GM12878 (cell line): Measurements from ENCODE around the gene HOXD13. TPM values are rescaled to one million over a fixed set of nuclear protein-coding genes. Genes with fewer than 3 reads are reported as not detected.

Experiments
- ATAC-seq: fragments of 200-7000 bp; cut with Tn5 transposase; 3 replicates; pipeline ENCODE4 v1.9.1; 2020; ENCODE audit warnings: mild to moderate bottlenecking, moderate library complexity
- BruUV-seq: library from RNA; stranded (reverse); fragments of 400-500 nt; replicated peaks from 2 replicates; lab custom pipeline; 2021; lab: Mats Ljungman, UMichigan
- CTCF ChIA-PET: fragments of 300-600 bp; sonication (Branson Sonifier 250); formaldehyde crosslinking; extraction: SDS; loops from one replicate; lab custom pipeline; 2021; ENCODE audit warnings: inconsistent platforms; lab: Yijun Ruan, JAX
- POLR2A ChIA-PET: fragments of 350-600 bp; formaldehyde crosslinking; extraction: SDS; loops from one replicate; lab custom pipeline; 2021; ENCODE audit warnings: inconsistent platforms; lab: Charles Lee
- RAD21 ChIA-PET: fragments of 300-600 bp; sonication (Branson Sonifier 250); formaldehyde crosslinking; loops from one replicate; lab custom pipeline; 2023; ENCODE audit warnings: antibody characterized with exemption; ENCODE audit not compliant: unreplicated experiment; lab: Charles Lee
- SMC1A ChIA-PET: fragments of 300-600 bp; sonication (Branson Sonifier 250); formaldehyde crosslinking; loops from one replicate; lab custom pipeline; 2023; ENCODE audit not compliant: unreplicated experiment, uncharacterized antibody; lab: Charles Lee
- DNase-seq: peaks from one replicate; pipeline ENCODE4 v3.0.0-alpha.2; 2011; ENCODE audit warnings: low read depth, low spot score
- FAIRE-seq: peaks from 3 replicates; lab custom pipeline; 2011; peaks lifted over from hg19 to GRCh38; lab: Jason Lieb, UNC
- H2AFZ ChIP-seq: 2 replicates; pipeline ENCODE4 v1.6.0; 2011; ENCODE audit warnings: low read depth, low read length, control low read depth; ENCODE audit not compliant: control insufficient read depth
- H3K27ac ChIP-seq: 2 replicates; pipeline ENCODE4 v1.5.1; 2011; ENCODE audit warnings: control low read depth; ENCODE audit not compliant: control insufficient read depth, insufficient read depth
- H3K27me3 ChIP-seq, 2 experiments: replicated peaks in 1 of 2; 2 replicates each; pipeline versions ENCODE4 v1.6.0 to v1.6.1; 2011; ENCODE audit warnings: low read length in 1 of 2; ENCODE audit not compliant: control insufficient read depth in 2 of 2, insufficient read depth in 2 of 2
- H3K36me3 ChIP-seq, 2 experiments: 2 replicates each; pipeline ENCODE4 v1.5.1; 2011; ENCODE audit warnings: low read length in 1 of 2; ENCODE audit not compliant: control insufficient read depth in 2 of 2, insufficient read depth in 2 of 2
- H3K4me1 ChIP-seq: 2 replicates; pipeline ENCODE4 v1.6.1; 2011; ENCODE audit warnings: mild to moderate bottlenecking, low read length, moderate library complexity, mixed read lengths; ENCODE audit not compliant: control insufficient read depth, insufficient read depth
- H3K4me2 ChIP-seq: 2 replicates; pipeline ENCODE4 v1.6.0; 2011; ENCODE audit warnings: control low read depth; ENCODE audit not compliant: control insufficient read depth, insufficient read depth
- H3K4me3 ChIP-seq: fragments of 200-600 bp; sonication (generic); 2 replicates; pipeline ENCODE4 v1.5.1; 2016
- H3K79me2 ChIP-seq: 2 replicates; pipeline ENCODE4 v1.6.0; 2011; ENCODE audit warnings: low read length; ENCODE audit not compliant: control insufficient read depth, insufficient read depth
- H3K9ac ChIP-seq: 2 replicates; pipeline ENCODE4 v1.8.0; 2011; ENCODE audit warnings: low read length, control low read depth, mixed read lengths; ENCODE audit not compliant: control insufficient read depth, insufficient read depth
- H3K9me3 ChIP-seq: replicated peaks from 3 replicates; pipeline ENCODE4 v1.5.1; 2011; ENCODE audit warnings: mild to moderate bottlenecking, low read length; ENCODE audit not compliant: control insufficient read depth, insufficient read depth
- H4K20me1 ChIP-seq: 2 replicates; pipeline ENCODE4 v1.6.0; 2011; ENCODE audit not compliant: control insufficient read depth, insufficient read depth
- CHD2 ChIP-seq: IDR thresholded peaks from 2 replicates; pipeline ENCODE4 v1.6.1; 2011; ENCODE audit warnings: low read depth, low read length, improper control_type of control experiment, borderline replicate concordance
- CREB1 ChIP-seq: IDR thresholded peaks from 2 replicates; pipeline ENCODE4 v1.6.1; 2012; ENCODE audit warnings: low read depth, mild to moderate bottlenecking, inconsistent platforms
- GATAD2B ChIP-seq: fragments of 450-650 bp; conservative IDR thresholded peaks from 2 replicates; pipeline ENCODE4 v1.6.1; 2017; ENCODE audit warnings: low read depth, mild to moderate bottlenecking, moderate library complexity
- MEF2B ChIP-seq: fragments of 450-650 bp; IDR thresholded peaks from 2 replicates; pipeline ENCODE4 v1.6.1; 2018; ENCODE audit warnings: mild to moderate bottlenecking, moderate library complexity; ENCODE audit not compliant: partially characterized antibody, poor library complexity, severe bottlenecking
- NR2F1 ChIP-seq: fragments of 450-650 bp; conservative IDR thresholded peaks from 2 replicates; pipeline ENCODE4 v1.6.1; 2017; ENCODE audit warnings: mild to moderate bottlenecking
- RAD51 ChIP-seq: fragments of 450-650 bp; IDR thresholded peaks from 2 replicates; pipeline ENCODE4 v1.6.1; 2016; ENCODE audit warnings: moderate library complexity, mild to moderate bottlenecking, inconsistent platforms
- SMAD1 ChIP-seq: fragments of 450-650 bp; IDR thresholded peaks from 2 replicates; pipeline ENCODE4 v1.6.1; 2018; ENCODE audit warnings: mild to moderate bottlenecking, low read depth; ENCODE audit not compliant: partially characterized antibody
- SMAD5 ChIP-seq: IDR thresholded peaks from 2 replicates; pipeline ENCODE4 v1.6.1; 2016; ENCODE audit warnings: antibody characterized with exemption, low read depth
- TCF3 ChIP-seq: IDR thresholded peaks from 2 replicates; pipeline ENCODE4 v1.6.1; 2012; ENCODE audit warnings: low read depth, mild to moderate bottlenecking, low read length, borderline replicate concordance; ENCODE audit not compliant: insufficient read depth
- USF2 ChIP-seq: IDR thresholded peaks from 2 replicates; pipeline ENCODE4 v1.6.1; 2011; ENCODE audit warnings: low read depth, low read length, improper control_type of control experiment, borderline replicate concordance
- ZNF274 ChIP-seq: IDR thresholded peaks from one replicate; pipeline ENCODE4 v1.8.0; 2011; ENCODE audit not compliant: insufficient read length, insufficient read depth
- ZZZ3 ChIP-seq: IDR thresholded peaks from 2 replicates; pipeline ENCODE4 v1.6.1; 2011; ENCODE audit warnings: low read depth; ENCODE audit not compliant: control insufficient read depth, insufficient read length
- WGBS: methylation state at CpG from one replicate; pipeline ENCODE4 v1.1.6; 2016; ENCODE audit warnings: low lambda C conversion rate; ENCODE audit not compliant: insufficient replicate concordance, insufficient coverage; ENCODE audit errors: missing lambda C conversion rate; 5-methylcytosine and 5-hydroxymethylcytosine counted together
- in situ Hi-C: fragments of 300-500 bp; cut with MboI; formaldehyde crosslinking; loops from 9 replicates; pipeline ENCODE4 v1.14.3; 2018; ENCODE audit warnings: mixed read lengths
- intact Hi-C: fragments of 100-400 bp; cut with micrococcal nuclease; formaldehyde crosslinking; loops from one replicate; pipeline ENCODE4 v1.14.2; 2022; ENCODE audit not compliant: unreplicated experiment
- polyA plus RNA-seq, 11 experiments: library from polyadenylated mRNA; depleted of rRNA in 4 of 11; unstranded in 6 of 11; stranded (reverse) in 5 of 11; fragments of >200 nt; fragmentation: Nextera tagmentation in 4 of 11; fragmentation: Illumina TruSeq in 1 of 11; extraction: Ambion mirVana in 4 of 11; extraction: Trizol in 1 of 11; gene quantifications; 1 replicate in 1 of 11; 2 replicates in 10 of 11; pipeline versions ENCODE4 v1.2.1 to v1.2.3, GENCODE V29; 2011 to 2016; ENCODE audit warnings: inconsistent platforms in 2 of 11, missing spikeins in 2 of 11, low read depth in 1 of 11
- total RNA-seq, 4 experiments: library from RNA; depleted of rRNA in 3 of 4; stranded (reverse); fragments of >200 nt in 3 of 4; fragmentation: Illumina TruSeq in 1 of 4; extraction: Trizol in 1 of 4; gene quantifications; 2 replicates each; pipeline versions ENCODE4 v1.2.1 to v1.2.3, GENCODE V29; 2013 to 2021
- TF ChIP-seq, protein P1 (sequence below): IDR thresholded peaks from 2 replicates; pipeline ENCODE4 v1.6.1; 2011; ENCODE audit warnings: mild to moderate bottlenecking, low read depth, low read length, moderate library complexity; ENCODE audit not compliant: insufficient replicate concordance
- TF ChIP-seq, protein P2 (sequence below): IDR thresholded peaks from 2 replicates; pipeline ENCODE4 v1.6.1; 2011; ENCODE audit warnings: borderline replicate concordance, low read depth, mild to moderate bottlenecking, moderate library complexity, mixed read lengths, low read length; ENCODE audit not compliant: insufficient read depth; ENCODE audit errors: extremely low read length

HOXD13 gene
- total and polyA plus RNA-seq, 10 of the 15 experiments (the other 5 are each of a cell fraction or from before 2014, with no cell fraction given) = not detected

- DNase-seq (no peak), ATAC-seq (no peak), FAIRE-seq (no peak)
- Histone ChIP-seq H3K4me2 (no peak within 1 kb of the TSS), H4K20me1 (no peaks in the 10 kb centered on the region), H3K4me1 (no peaks in the 10 kb centered on the region), H3K4me3 (no peak within 1 kb of the TSS), H2AFZ (no peak within 1 kb of the TSS), H3K9me3 (peaks cover 1% of the 10 kb centered on the region; the same call in 2 of the 3 replicates), H3K9ac (no peak within 1 kb of the TSS), H3K36me3 (no peaks in the 10 kb centered on the region), H3K79me2 (no peaks in the 10 kb centered on the region), H3K27ac (no peak within 1 kb of the TSS)
- POLR2A ChIA-PET = no interaction called here
- RAD21 ChIA-PET = interaction anchor here (2.6 to 3.7 kb wide), 2 partner anchors 325 to 1020 kb away, joined by 17 to 19 read pairs; no protein-coding TSS in a partner anchor
- SMC1A ChIA-PET = interaction anchor here (0.9 kb wide), 1 partner anchor 523 kb away, joined by 3 read pairs; no protein-coding TSS in a partner anchor
- in situ Hi-C loops = loop anchor here (5.0 to 25.0 kb wide), 4 partner anchors 508 to 1208 kb away; no protein-coding TSS in a partner anchor
- intact Hi-C loops = loop anchor here (5.0 kb wide), 2 partner anchors 688 to 1033 kb away; no protein-coding TSS in a partner anchor
- 61% methylated on average over 51 of the region's 64 CpGs for WGBS
- BruUV-seq = no TSS peak
- CTCF ChIA-PET = interaction anchor here (3.1 to 4.3 kb wide), 3 partner anchors 326 to 1020 kb away, joined by 36 to 44 read pairs (median 40); no protein-coding TSS in a partner anchor
- TF ChIP-seq MEF2B = no peak
- no peak for TF ChIP-seq GATAD2B
- TF ChIP-seq SMAD5 = no peak
- no peak for TF ChIP-seq TCF3
- TF ChIP-seq, protein P1, sequence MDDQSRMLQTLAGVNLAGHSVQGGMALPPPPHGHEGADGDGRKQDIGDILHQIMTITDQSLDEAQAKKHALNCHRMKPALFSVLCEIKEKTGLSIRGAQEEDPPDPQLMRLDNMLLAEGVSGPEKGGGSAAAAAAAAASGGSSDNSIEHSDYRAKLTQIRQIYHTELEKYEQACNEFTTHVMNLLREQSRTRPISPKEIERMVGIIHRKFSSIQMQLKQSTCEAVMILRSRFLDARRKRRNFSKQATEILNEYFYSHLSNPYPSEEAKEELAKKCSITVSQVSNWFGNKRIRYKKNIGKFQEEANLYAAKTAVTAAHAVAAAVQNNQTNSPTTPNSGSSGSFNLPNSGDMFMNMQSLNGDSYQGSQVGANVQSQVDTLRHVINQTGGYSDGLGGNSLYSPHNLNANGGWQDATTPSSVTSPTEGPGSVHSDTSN = no peak
- TF ChIP-seq SMAD1 = no peak
- TF ChIP-seq, protein P2, sequence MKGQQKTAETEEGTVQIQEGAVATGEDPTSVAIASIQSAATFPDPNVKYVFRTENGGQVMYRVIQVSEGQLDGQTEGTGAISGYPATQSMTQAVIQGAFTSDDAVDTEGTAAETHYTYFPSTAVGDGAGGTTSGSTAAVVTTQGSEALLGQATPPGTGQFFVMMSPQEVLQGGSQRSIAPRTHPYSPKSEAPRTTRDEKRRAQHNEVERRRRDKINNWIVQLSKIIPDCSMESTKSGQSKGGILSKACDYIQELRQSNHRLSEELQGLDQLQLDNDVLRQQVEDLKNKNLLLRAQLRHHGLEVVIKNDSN = no peak
- TF ChIP-seq USF2 = no peak
- no peak for TF ChIP-seq ZNF274
- TF ChIP-seq CHD2 = no peak
- no peak for TF ChIP-seq NR2F1
- TF ChIP-seq ZZZ3 = no peak
- no peak for TF ChIP-seq CREB1
- no peak for TF ChIP-seq RAD51
- TF ChIP-seq, all 136 proteins: peak for 0
- peaks cover 8 to 32% of the 10 kb centered on the region in 2 experiments for H3K27me3 ChIP-seq
These were observed 36.7 kb downstream of the HOXD13 start, which contains the start of gene HOXD8 for GRCh38 chr2:176128982-176129796. TSS of gene HOXD8 (plus strand) at chr2:176129705. CDS start at chr2:176130367, 662 bp downstream.
